ENCODE results near the gene LARP7.

GRCh38 chr4:112668131-112668530, 31.2 kb downstream of the LARP7 start:
- TF ChIP-seq GATA2 (IDR thresholded peaks at IDR 0.05; ENCODE audit: low read depth, low read length) (no peak), GATA3 (IDR thresholded peaks at IDR 0.05; ENCODE audit: low read depth, low read length) (no peak)

All from SH-SY5Y (cell line).